Forelimb muscle (tissue), 1 donor: Measurements from ENCODE around the gene RAB9A. TPM values are rescaled to one million over a fixed set of nuclear protein-coding genes. Genes with fewer than 3 reads are reported as not detected.
"Not testable (repeated sequence)": the region's sequence is repeated elsewhere in the genome, so short reads cannot be mapped to it uniquely, and the experiment has no call there.

Source experiments
- DNase-seq: peaks from one replicate; pipeline ENCODE4 v3.0.0-alpha.2; 2013; ENCODE audit warnings: low read depth
- polyA plus RNA-seq: library from polyadenylated mRNA; unstranded; fragments of 120-200 nt; gene quantifications from one replicate; pipeline ENCODE4 v1.2.1, GENCODE V29; 2013; ENCODE audit not compliant: insufficient read length

Gene RAB9A
- polyA plus RNA-seq, 1 donor = 18.8 TPM

- DNase-seq = no peak
Measured at GRCh38 chrX:13700380-13700779, 11.5 kb downstream of the RAB9A start.

- DNase-seq = no peak
Measured at GRCh38 chrX:13702111-13702789, 13.3 kb downstream of the RAB9A start.

DNA sequence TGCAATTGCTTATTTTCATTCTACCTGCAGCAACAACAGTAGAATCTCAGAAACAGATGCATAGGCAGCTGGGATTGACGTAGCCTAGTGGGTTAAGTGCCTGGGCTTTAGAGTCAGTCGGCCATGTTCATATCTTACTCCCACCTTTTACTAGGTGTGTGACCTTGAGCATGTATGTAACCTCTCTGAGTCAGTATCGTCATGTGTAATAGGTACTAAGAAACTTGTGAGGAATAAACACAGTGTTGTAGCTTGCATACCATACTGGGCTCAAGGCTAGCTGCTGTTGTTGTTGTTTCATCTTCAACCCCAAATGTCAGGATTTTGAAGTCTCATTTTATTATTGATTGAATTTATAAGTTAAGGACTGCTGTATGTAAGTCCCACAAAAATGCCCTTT, 14.2 kb downstream of the RAB9A start:
- DNase-seq = no peak

GRCh38 chrX:13703589-13703988, 14.7 kb downstream of the RAB9A start:
- DNase-seq = no peak

DNA sequence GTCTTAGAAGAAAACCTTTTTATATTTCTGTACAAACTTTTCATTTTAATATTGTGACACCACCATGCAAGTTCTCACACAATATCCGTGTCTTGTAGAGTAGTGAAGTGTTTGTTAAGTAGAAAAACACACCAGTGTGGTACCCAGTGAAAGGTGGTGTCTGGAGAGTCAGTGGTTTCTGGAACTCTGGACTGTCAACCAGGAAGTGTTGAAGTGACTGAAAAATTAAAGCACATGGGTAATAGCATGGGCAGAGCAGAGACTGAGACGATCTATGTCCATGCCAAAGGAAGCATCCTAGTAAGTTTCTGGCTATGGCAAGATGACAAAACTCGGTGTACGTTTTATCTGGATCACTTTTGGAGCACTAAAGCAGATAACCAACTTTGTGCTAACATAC, 22.2 kb downstream of the RAB9A start:
- no peak for DNase-seq

DNA sequence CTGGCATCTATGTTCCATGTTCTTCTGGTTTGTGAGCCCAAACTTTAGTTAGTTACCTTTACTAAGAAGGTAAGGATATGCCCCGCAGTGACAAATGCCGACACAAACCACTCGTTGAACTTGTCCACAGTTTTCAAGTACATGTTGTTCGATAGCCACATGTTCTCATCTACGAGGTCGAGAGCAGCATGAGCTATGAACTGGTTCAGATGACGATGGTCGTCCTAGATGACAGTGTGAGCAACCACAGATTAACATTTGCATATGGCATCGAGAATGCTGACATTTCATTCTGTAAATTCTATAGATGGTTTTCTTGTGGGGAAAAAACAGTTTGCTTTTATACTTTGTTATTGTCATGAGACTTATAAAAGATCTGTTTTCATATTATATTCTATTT, 27.5 kb downstream of the RAB9A start:
- no peak for DNase-seq

DNA sequence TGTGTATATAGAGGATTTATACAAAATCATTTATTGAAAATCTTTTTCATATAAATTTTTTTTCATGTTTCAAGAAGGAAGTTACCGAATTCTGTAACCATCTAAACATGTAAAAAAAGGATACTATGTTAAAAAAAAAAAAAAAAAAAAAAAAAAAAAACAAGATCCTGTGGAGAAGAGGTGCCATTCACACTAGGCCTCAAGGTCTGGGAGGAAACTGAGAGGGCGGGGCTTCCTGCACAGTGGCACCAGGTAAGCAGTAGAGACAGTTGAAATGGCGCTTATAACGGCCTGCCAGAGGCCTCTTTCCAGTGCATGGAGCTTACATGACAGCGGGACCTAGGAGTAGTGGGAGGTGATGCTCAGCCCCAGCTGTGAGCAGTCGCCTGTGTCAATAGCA, 28.0 kb downstream of the RAB9A start:
- no peak for DNase-seq

DNA sequence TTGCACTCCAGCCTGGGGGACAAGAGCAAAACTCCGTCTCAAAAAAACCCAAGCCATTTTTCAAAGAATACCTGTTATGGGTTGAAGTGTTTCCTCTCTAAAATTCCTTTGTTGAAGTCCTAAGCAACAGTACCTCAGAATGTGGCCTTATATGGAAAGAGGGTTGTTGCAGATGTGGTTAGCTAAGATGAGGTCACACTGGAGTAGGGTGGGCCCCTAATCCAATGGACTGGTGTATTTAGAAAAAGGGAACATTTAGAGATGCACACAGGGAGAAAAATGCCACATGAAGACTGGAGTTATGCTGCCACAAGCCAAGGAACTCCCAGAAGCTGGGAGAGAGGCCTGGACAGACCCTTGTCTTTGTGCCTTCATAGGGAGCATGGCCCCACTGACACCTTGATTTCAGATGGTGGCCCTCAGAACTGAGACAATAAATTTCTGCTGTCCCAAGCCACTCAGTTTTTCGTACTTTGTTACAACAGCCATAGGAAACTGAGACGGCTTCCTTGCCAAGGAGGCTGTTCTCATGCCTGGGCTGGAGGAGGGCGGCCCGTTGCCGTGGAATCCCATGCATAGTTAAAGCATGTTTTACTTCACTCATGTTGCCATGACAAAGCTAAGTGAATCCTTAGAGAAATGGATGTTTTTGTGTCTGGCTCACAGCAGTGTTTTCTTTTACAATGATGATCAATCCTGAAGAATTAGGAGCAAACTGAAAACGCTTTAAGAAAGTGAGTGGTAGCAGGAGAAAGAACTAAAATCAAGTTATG, 29.0 kb downstream of the RAB9A start:
- peak; percentile 47 for DNase-seq

DNA sequence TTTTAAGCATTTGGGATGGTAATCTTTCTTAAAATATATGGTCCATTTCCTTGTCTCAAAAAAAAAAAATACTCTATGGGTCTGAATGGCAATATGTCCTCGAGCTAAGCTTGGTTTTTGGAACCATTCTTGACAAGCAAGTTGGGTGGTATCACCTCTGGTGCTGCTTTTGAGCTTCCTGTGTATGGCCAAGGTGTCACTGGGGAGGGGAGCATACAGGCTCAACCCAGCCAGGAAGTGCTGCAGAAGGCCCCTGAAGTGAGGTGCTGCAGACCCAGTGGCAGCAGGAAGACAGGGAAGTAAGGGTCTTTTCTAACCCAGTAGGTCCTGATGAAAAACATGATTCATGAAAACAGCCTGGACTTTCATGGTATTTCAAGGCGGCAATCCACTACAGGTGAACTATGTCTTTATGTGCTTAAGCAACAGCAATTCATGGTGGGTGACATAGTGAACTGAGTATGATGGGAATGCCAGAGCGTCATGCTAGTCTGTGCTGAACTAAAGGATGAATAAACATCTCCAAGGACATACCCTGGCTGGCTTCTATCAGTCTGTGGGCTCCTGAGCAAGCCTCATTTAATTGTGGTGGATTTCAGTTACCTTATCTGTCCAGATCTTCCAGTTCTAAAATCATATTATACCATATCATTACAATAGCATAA, 30.4 kb downstream of the RAB9A start:
- DNase-seq = no peak

- DNase-seq = no peak
Measured at GRCh38 chrX:13721371-13721770, 32.4 kb downstream of the RAB9A start.

DNA sequence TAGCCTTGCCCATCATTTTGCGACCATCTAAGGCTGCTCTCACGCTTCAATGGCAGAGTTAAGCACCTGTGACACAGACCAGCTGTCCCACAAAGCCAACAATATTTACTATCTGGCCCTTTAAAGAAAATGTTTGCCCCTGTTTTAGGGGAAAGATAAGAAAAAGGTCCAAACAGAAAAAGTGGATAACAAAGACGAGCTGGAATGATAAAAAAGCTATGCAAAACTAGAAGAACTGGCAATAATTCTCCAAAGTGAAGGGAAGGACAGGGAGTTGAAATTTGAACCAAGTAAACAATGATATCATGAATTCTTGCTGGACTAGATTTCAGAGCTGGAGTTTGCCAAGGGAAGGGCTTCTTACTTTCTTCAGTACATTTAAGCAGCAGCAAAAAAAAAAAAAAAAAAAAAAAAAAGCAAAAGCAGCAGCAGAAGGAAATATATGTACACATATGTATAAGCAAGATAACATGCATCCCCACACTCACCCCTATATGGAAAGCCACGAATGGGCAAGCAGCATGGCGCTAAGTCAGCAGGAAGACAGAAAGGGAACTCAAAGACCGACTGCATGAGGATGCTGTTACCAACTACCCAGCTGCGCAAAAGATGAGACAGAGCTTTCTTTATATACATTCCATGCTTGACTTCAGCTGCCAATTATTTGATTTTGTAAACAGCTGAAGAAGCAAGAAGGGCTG, 33.0 kb downstream of the RAB9A start:
- no peak for DNase-seq

GRCh38 chrX:13724878-13725277, 36.0 kb downstream of the RAB9A start:
- DNase-seq = not testable (repeated sequence)

DNA sequence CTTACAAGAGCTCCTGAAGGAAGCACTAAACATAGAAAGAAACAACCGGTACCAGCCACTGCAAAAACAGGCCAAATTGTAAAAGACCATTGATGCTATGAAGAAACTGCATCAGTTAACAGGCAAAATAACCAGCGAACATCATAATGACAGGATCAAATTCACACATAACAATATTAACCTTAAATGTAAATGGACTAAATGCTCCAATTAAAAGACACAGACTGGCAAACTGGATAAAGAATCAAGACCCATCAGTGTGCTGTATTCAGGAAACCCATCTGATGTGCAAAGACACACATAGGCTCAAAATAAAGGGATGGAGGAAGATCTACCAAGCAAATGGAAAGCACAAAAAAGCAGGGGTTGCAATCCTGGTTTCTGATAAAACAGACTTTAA, 37.7 kb downstream of the RAB9A start:
- DNase-seq = not testable (repeated sequence)

- DNase-seq = not testable (repeated sequence)
Measured at GRCh38 chrX:13730523-13730922, 41.6 kb downstream of the RAB9A start.

DNA sequence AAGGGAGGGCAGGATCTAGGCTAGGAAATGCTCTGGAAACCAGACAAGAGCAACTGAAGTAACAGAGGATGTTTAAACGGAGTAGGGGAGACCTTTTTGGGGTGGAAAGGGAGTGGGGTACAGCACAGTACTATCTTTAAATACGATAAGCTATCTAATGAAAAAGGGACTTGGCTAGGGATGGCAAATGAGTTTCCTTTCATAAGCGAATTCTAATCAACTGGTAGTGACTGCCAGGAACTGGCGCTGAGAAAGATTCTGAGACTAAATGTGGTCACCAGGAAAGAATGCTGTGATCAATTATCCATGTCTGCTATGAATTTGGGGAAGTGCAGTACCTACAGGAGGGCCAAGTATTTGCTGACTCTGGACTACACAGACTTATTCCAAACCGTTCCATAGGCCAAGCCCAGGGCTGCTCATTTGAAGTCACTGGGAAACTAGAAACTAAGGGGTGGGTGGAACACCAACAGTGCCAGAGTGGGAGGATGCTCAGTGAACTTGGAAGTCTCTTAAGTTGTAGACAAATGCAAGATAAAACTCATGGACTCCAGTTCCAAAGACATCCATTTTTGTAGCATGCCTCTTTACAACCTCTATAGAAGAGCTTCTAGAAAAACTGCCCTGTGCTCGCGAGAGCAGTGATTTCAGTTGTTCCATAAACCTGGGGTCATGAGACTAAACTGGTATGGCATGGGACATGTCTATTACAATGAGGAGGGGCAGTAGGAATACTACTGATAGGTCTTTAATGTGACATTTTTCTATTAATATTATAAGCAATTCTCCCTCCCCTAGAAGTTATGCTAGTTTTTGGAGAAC, 43.5 kb downstream of the RAB9A start:
- DNase-seq = no peak

GRCh38 chrX:13733506-13733905, 44.6 kb downstream of the RAB9A start:
- no peak for DNase-seq

GRCh38 chrX:13734278-13735172, 45.6 kb downstream of the RAB9A start, which contains the start of the genes OFD1 and TRAPPC2:
Gene OFD1 (plus strand): TSS chrX:13734748. CDS start chrX:13735072, 324 bp downstream.
Gene TRAPPC2 (minus strand): TSS chrX:13734620. CDS start chrX:13719963, 14,657 bp downstream.
- DNase-seq = peak; percentile 93

DNA sequence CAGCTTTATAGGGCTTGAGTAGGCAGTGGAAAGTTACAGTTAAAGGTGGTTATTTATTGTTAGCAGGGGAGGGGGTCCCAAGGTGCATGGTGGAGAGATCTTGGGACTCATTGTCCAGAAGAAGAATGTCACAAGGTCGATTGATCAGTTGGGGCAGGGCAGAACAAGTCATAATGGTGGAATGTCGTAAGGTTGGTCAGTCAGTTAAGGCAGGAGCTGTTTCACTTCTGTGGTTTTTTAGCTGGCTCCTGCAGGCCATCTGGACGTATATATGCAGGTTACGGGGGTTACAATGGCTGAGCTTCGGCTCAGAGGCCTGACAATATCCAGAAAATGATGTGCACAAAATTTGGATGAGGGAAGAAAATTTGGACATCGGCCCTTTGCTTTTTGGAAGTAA, 52.8 kb downstream of the RAB9A start:
- DNase-seq = no peak

DNA sequence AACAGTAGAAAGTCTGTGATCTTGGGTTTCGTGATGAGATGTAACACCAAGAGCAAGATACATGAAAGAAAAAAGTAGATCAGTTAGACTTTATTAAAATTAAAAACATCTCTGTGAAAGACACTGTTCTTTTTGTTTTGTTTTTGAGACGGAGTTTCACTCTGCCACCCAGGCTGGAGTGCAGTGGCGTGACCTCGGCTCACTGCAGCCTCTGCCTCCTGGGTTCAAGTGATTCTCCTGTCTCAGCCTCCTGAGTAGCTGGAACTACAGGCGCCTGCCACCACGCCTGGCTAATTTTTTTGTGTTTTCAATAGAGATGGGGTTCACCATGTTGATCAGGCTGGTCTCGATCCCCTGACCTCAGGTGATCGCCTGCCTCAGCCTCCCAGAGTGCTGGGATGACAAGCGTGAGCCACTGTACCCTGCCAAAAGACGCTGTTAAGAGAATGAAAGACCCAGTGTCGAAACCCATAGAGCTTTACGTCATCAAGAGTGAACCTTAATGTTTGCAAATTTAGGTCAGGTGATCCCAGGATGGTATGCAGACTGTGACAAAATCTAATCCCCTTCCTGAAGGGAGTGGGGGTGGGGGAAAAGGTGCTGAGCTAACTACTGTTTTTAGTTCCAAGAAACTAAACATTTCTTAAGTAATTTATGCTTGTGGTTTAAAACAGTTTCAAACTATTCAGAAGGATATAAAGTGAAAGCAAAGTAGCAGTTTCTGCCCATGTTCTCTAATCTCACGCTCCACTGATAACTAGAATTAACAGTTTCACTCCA, 53.7 kb downstream of the RAB9A start:
- no peak for DNase-seq
